Adipose tissue (tissue), 3 donors: ENCODE measurements around the gene RSPRY1. TPM values are rescaled to one million over a fixed set of nuclear protein-coding genes. Genes with fewer than 3 reads are reported as not detected.

Experiments used
- H3K27ac ChIP-seq: one replicate; pipeline ENCODE4 v1.5.1; 2013; ENCODE audit warnings: low read depth, low read length
- WGBS, 3 donors: extraction: QIAGEN DNeasy Blood & Tissue Kit; methylation state at CpG; one replicate each; pipeline ENCODE4 v1.1.7; 2013; 5-methylcytosine and 5-hydroxymethylcytosine counted together
- polyA plus RNA-seq, 3 donors: library from polyadenylated mRNA; stranded (reverse); fragments of 200-250 nt; gene quantifications; one replicate each; pipeline ENCODE4 v1.2.3, GENCODE V29; 2013
- donor health status: healthy with polysubstance abuse.
- donor health status: Bipolar disorder and iron deficiency.
- donor health status: healthy.

Gene RSPRY1
- polyA plus RNA-seq, 3 donors = 8.7 to 12.3 (median 9.2) TPM

GRCh38 chr16:57150682-57151330 is 35.3 kb upstream of the RSPRY1 start:
- WGBS, 3 donors = 81 to 91% (median 84%) methylated on average over 9 of the region's 9 CpGs

GRCh38 chr16:57151369-57151768 is 34.8 kb upstream of the RSPRY1 start:
- no peak overlapping the region for H3K27ac ChIP-seq
- 61 to 77% (median 61%) methylated on average over 2 of the region's 2 CpGs for WGBS, 3 donors

More at GRCh38 chr16:57150682-57151330, 35.3 kb upstream of the RSPRY1 start:
- no peak overlapping the region for H3K27ac ChIP-seq

DNA sequence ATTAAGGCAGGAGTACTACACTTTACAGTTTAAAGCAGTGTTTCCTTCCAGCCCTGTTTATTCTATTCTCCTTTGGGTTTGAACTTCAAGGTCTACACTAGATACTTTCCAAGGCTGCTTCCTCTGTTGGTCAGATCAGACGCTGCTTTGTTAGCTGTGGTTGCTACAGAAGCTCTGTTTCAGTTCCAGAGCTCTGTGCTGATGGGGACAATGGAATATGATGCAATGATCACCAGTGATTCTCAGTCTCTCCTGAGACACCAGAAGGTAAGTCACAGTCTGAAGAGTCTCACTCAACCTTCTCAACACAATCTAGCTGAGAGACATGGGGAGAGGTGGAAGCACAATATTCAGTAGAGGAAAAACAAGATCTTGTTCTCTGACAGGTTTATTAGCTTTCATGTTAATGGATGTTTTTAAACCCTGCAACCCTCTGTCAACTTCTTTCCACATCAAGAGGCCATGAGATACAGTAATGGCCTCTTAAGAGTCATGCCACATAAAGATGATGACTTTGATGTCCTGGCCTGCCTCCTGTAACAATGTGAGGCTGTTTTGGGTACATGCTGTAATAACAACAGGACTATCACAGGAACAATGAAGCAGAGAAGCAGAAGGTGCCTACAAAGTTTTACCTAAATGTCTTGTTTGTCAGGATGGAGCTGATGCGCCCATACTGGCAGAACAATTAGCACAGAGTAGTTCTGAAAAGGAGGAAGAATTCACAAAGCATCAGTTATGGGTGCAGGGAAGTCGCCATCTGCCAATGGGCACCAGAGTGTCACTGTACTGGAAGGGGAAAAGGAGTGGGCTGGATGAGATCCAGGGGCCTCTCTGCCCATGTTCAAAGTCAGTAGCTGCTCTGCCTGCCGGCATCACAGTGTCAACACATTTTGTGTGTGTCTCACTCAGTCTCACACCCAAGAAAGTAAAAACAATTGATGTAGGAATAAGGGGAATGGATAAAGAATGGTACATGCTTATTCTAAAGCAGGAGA is 33.7 kb upstream of the RSPRY1 start:
- 76 to 88% (median 77%) methylated on average over 4 of the region's 4 CpGs for WGBS, 3 donors

DNA sequence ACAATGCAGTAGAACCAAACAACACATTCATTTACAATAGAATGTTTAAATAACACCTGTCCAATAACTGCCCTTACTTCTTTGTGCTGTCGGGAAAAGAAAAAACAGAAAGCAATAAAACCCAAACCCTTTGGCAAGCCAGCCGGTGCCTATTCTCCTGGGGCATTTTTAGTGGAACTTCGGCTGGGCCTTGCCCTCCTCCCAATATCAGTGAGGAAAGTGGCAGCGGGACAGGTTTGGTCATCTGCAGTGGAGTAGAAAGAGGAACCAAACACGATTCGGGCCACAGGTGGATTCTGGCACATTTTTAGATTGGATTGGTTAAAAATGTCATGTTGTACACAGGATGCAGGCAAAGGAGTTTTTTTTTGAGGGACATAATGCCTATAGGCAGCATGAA is 32.3 kb upstream of the RSPRY1 start:
- WGBS, 3 donors = 69 to 87% (median 69%) methylated on average over 6 of the region's 6 CpGs
- no peak overlapping the region for H3K27ac ChIP-seq

More for the DNA sequence above, 33.7 kb upstream of the RSPRY1 start:
- H3K27ac ChIP-seq = no peak overlapping the region

GRCh38 chr16:57155702-57156350 is 30.3 kb upstream of the RSPRY1 start:
- 80 to 89% (median 81%) methylated on average over 6 of the region's 6 CpGs for WGBS, 3 donors
- H3K27ac ChIP-seq = no peak overlapping the region

- WGBS, 3 donors = 30 to 55% (median 51%) methylated on average over 4 of the region's 4 CpGs
Measured at GRCh38 chr16:57156351-57156703, 29.8 kb upstream of the RSPRY1 start.

GRCh38 chr16:57157533-57157932 is 28.6 kb upstream of the RSPRY1 start:
- 94 to 95% (median 94%) methylated on average over 1 of the region's 1 CpG for WGBS, 3 donors
- H3K27ac ChIP-seq = no peak overlapping the region

More at GRCh38 chr16:57156351-57156703, 29.8 kb upstream of the RSPRY1 start:
- H3K27ac ChIP-seq = no peak overlapping the region

DNA sequence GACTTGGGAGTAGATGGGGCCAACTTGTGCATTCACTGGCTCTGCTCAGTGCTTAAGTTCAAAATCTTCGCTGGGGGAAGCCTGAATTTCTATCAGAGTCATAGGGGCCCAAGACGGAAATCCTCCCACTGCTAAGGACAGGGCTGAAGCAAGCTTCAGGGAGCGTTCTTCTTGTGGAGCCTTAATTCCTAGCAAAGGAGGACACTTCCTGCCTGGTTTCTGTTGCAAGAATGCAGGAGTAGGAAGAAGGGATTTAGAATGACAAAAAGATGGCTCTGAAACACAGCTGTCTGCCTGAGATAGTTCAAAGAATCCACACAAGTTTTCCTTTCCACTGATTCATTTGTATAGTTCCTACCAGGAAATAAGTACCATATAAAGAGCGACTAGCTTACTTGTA is 26.7 kb upstream of the RSPRY1 start:
- 71 to 96% (median 75%) methylated on average over 4 of the region's 4 CpGs for WGBS, 3 donors
- no peak overlapping the region for H3K27ac ChIP-seq

- no peak overlapping the region for H3K27ac ChIP-seq
- 77 to 92% (median 83%) methylated on average over 1 of the region's 1 CpG for WGBS, 3 donors
Measured at GRCh38 chr16:57163842-57164241, 22.3 kb upstream of the RSPRY1 start.

DNA sequence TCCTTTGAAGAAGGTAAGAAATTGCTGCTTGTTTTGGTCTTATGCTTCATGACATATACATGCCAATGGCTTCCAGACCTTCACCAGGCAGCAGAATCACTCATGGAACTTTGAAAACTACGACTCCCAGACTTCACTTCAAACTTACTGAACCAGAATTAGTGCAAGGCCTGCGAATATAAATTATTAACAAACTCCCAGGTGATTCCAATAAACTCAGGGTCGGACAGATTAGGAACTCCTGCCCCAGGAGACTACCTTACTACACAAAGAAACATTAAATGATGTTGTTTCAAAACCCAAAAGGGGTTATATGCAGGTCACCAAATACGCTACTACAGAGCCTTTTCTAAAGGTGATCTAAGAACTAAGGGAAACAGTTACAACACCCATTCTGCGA is 20.6 kb upstream of the RSPRY1 start:
- no peak overlapping the region for H3K27ac ChIP-seq
- 27 to 85% (median 83%) methylated on average over 5 of the region's 5 CpGs for WGBS, 3 donors

GRCh38 chr16:57165938-57166337 is 20.2 kb upstream of the RSPRY1 start:
- H3K27ac ChIP-seq = no peak overlapping the region
- 38 to 84% (median 80%) methylated on average over 3 of the region's 3 CpGs for WGBS, 3 donors

- no peak overlapping the region for H3K27ac ChIP-seq
Measured at GRCh38 chr16:57166451-57166850, 19.7 kb upstream of the RSPRY1 start.

DNA sequence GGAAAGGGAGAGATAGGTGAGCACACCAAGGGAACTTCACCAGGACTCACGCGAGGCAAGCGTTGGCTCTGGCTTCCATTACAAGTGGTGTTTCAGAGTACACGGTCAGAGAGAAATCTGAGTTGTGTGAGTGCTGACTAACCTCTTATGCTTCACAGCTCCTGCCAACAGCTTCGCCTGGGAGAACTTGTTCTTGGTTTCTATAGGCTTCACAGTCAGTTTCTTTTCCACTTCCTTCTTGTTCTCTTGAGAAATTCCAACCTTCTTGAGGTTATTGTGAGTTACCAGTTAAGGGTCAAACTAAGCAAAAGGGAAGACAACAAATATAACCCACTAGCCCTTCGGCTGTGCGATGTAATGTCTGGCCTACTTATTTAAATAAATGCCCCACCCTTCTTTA is 19.2 kb upstream of the RSPRY1 start:
- 57 to 89% (median 65%) methylated on average over 7 of the region's 7 CpGs for WGBS, 3 donors
- H3K27ac ChIP-seq = no peak overlapping the region

- 59 to 78% (median 63%) methylated on average over 3 of the region's 3 CpGs for WGBS, 3 donors
- no peak overlapping the region for H3K27ac ChIP-seq
Measured at GRCh38 chr16:57167538-57167937, 18.6 kb upstream of the RSPRY1 start.

- no peak overlapping the region for H3K27ac ChIP-seq
- 7 to 26% (median 11%) methylated on average over 4 of the region's 4 CpGs for WGBS, 3 donors
Measured at GRCh38 chr16:57167953-57168352, 18.2 kb upstream of the RSPRY1 start.

DNA sequence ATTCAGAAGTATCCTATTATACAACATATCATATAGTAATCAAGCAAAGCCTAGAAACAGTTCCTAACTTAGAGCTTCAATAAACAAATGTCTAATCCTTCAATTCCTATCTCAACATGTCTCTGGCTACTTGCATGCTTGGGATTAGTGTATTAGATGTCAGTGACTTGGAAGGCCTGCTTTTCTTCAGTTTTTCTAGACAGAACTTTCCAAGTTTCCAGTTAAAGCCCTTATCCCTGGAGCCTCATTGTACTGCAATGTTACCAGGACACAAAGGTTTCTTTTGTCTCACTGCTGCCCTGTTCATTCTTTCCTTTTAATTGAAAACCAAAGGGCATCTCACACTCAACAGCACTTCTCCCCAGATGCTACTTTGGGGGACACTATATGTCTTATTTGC is 16.8 kb upstream of the RSPRY1 start:
- no peak overlapping the region for H3K27ac ChIP-seq

GRCh38 chr16:57172721-57173290 is 13.3 kb upstream of the RSPRY1 start:
- no peak overlapping the region for H3K27ac ChIP-seq
- 83 to 84% (median 84%) methylated on average over 5 of the region's 5 CpGs for WGBS, 3 donors

- WGBS, 3 donors = 65 to 87% (median 70%) methylated on average over 5 of the region's 5 CpGs
Measured at GRCh38 chr16:57175896-57176295, 10.2 kb upstream of the RSPRY1 start.

GRCh38 chr16:57178196-57178595 is 7.9 kb upstream of the RSPRY1 start:
- H3K27ac ChIP-seq = no peak overlapping the region
- 63 to 76% (median 75%) methylated on average over 3 of the region's 3 CpGs for WGBS, 3 donors

More at GRCh38 chr16:57175896-57176295, 10.2 kb upstream of the RSPRY1 start:
- H3K27ac ChIP-seq = no peak overlapping the region
